Neural progenitor cell (in vitro differentiated cells): ENCODE measurements around the gene XRCC3. TPM values are rescaled to one million over a fixed set of nuclear protein-coding genes. Genes with fewer than 3 reads are reported as not detected.

Experiments used
- DNase-seq: peaks from one replicate; pipeline ENCODE4 v3.0.0-alpha.2; 2016; ENCODE audit warnings: low spot score
- H2AFZ ChIP-seq: fragments of 200-600 bp; sonication (generic); replicated peaks from 2 replicates; pipeline ENCODE4 v1.6.1; 2016; ENCODE audit warnings: antibody characterized with exemption
- H3F3A ChIP-seq: fragments of 200-600 bp; sonication (generic); 2 replicates; pipeline ENCODE4 v1.6.1; 2016; ENCODE audit warnings: antibody characterized with exemption, low read depth
- H3K27ac ChIP-seq: fragments of 200-600 bp; sonication (generic); 2 replicates; pipeline ENCODE4 v1.5.1; 2016; ENCODE audit warnings: mild to moderate bottlenecking
- H3K27me3 ChIP-seq: fragments of 200-600 bp; sonication (generic); 2 replicates; pipeline ENCODE4 v1.6.1; 2016; ENCODE audit warnings: mild to moderate bottlenecking, moderate library complexity
- H3K36me3 ChIP-seq: fragments of 200-600 bp; sonication (generic); 2 replicates; pipeline ENCODE4 v1.5.1; 2016
- H3K4me1 ChIP-seq: fragments of 200-600 bp; sonication (generic); 2 replicates; pipeline ENCODE4 v1.6.1; 2016; ENCODE audit warnings: mixed run types
- H3K4me2 ChIP-seq: fragments of 200-600 bp; sonication (generic); 2 replicates; pipeline ENCODE4 v1.6.1; 2016
- H3K4me3 ChIP-seq: fragments of 200-600 bp; sonication (generic); 2 replicates; pipeline ENCODE4 v1.5.1; 2016
- H3K79me2 ChIP-seq: fragments of 200-600 bp; sonication (generic); 2 replicates; pipeline ENCODE4 v1.6.1; 2016; ENCODE audit warnings: low read depth
- H3K9ac ChIP-seq: fragments of 200-600 bp; sonication (generic); 2 replicates; pipeline ENCODE4 v1.6.1; 2016
- H3K9me3 ChIP-seq: fragments of 200-600 bp; sonication (generic); 2 replicates; pipeline ENCODE4 v1.5.1; 2016; ENCODE audit warnings: low read depth
- H4K20me1 ChIP-seq: fragments of 200-600 bp; sonication (generic); 2 replicates; pipeline ENCODE4 v1.6.1; 2016; ENCODE audit warnings: low read depth
- H3K27ac Mint-ChIP-seq: 3 replicates; pipeline ENCODE4 v1.8.0; 2021; ENCODE audit warnings: mixed read lengths
- H3K27me3 Mint-ChIP-seq: 2 replicates; pipeline ENCODE4 v1.8.0; 2022; ENCODE audit warnings: low read depth, mild to moderate bottlenecking, inconsistent platforms, moderate library complexity, mixed read lengths; ENCODE audit not compliant: insufficient read depth
- H3K36me3 Mint-ChIP-seq: 3 replicates; pipeline ENCODE4 v1.8.0; 2021; ENCODE audit warnings: mixed read lengths
- H3K4me1 Mint-ChIP-seq: 3 replicates; pipeline ENCODE4 v1.8.0; 2021; ENCODE audit warnings: mixed read lengths
- H3K4me3 Mint-ChIP-seq: 3 replicates; pipeline ENCODE4 v1.8.0; 2021; ENCODE audit warnings: mild to moderate bottlenecking, moderate library complexity, mixed read lengths
- H3K9me3 Mint-ChIP-seq: 3 replicates; pipeline ENCODE4 v1.8.0; 2020; ENCODE audit warnings: mixed read lengths
- CTCF ChIP-seq: fragments of 200-600 bp; sonication (generic); IDR thresholded peaks from 2 replicates; pipeline ENCODE4 v1.5.1; 2017; ENCODE audit warnings: antibody characterized with exemption, mild to moderate bottlenecking
- EZH2 ChIP-seq: fragments of 200-600 bp; sonication (generic); IDR thresholded peaks from 2 replicates; pipeline ENCODE4 v1.6.1; 2017; ENCODE audit warnings: antibody characterized with exemption, mild to moderate bottlenecking, moderate library complexity
- EZH2phosphoT487 ChIP-seq: fragments of 200-600 bp; sonication (generic); IDR thresholded peaks from 2 replicates; pipeline ENCODE4 v1.6.1; 2017; ENCODE audit warnings: antibody characterized with exemption
- total RNA-seq: library from RNA; depleted of rRNA; stranded (reverse); fragments of >200 nt; gene quantifications from 2 replicates; pipeline ENCODE4 v1.2.3, GENCODE V29; 2015; ENCODE audit warnings: low replicate concordance

Gene XRCC3
- total RNA-seq, 1 donor from 2014 or later: 59.7 TPM

- peaks cover 66% of the 10 kb centered on the region for H4K20me1 ChIP-seq
- no peaks in the 10 kb centered on the region for H3K36me3 Mint-ChIP-seq
Measured at GRCh38 chr14:103724116-103724515, 8.9 kb upstream of the XRCC3 start.

GRCh38 chr14:103723748-103724081, 8.5 kb upstream of the XRCC3 start:
- no peak overlapping the region for H3K4me3 Mint-ChIP-seq
- no peaks in the 10 kb centered on the region for H3K36me3 Mint-ChIP-seq

More at GRCh38 chr14:103724116-103724515, 8.9 kb upstream of the XRCC3 start:
- Histone ChIP-seq H3K27ac (no peak overlapping the region), H2AFZ (no peak overlapping the region), H3K27me3 (no peaks in the 10 kb centered on the region), H3F3A (no peaks in the 10 kb centered on the region), H3K4me2 (no peak overlapping the region), H3K36me3 (no peaks in the 10 kb centered on the region), H3K4me1 (no peaks in the 10 kb centered on the region), H3K9ac (no peak overlapping the region), H3K79me2 (peaks cover 58% of the 10 kb centered on the region), H3K9me3 (no peaks in the 10 kb centered on the region), H3K4me3 (no peak overlapping the region)
- H3K4me1 Mint-ChIP-seq: peaks cover 11% of the 10 kb centered on the region
- no peaks in the 10 kb centered on the region for H3K9me3 Mint-ChIP-seq
- no peak overlapping the region for H3K4me3 Mint-ChIP-seq
- no peak overlapping the region for H3K27ac Mint-ChIP-seq
- TF ChIP-seq EZH2phosphoT487 (no peak), CTCF (no peak), EZH2 (no peak)
- DNase-seq: no peak
- H3K27me3 Mint-ChIP-seq: peaks cover 3% of the 10 kb centered on the region

GRCh38 chr14:103721334-103722120, 6.3 kb upstream of the XRCC3 start:
- Histone ChIP-seq H3F3A (no peaks in the 10 kb centered on the region), H3K4me1 (peaks cover 10% of the 10 kb centered on the region), H3K27me3 (no peaks in the 10 kb centered on the region), H3K4me2 (no peak overlapping the region), H3K36me3 (no peaks in the 10 kb centered on the region), H3K9me3 (no peaks in the 10 kb centered on the region), H3K4me3 (no peak overlapping the region), H2AFZ (no peak overlapping the region), H3K9ac (no peak overlapping the region), H3K79me2 (peaks cover 84% of the 10 kb centered on the region), H4K20me1 (peaks cover 84% of the 10 kb centered on the region), H3K27ac (no peak overlapping the region)
- Mint-ChIP-seq H3K9me3 (no peaks in the 10 kb centered on the region), H3K4me1 (peaks cover 36% of the 10 kb centered on the region), H3K36me3 (peaks cover 8% of the 10 kb centered on the region), H3K27ac (no peak overlapping the region), H3K27me3 (peaks cover 10% of the 10 kb centered on the region), H3K4me3 (no peak overlapping the region)
- no peak for DNase-seq
- TF ChIP-seq CTCF (no peak), EZH2phosphoT487 (no peak), EZH2 (no peak)

More at GRCh38 chr14:103723748-103724081, 8.5 kb upstream of the XRCC3 start:
- TF ChIP-seq CTCF: no peak
- TF ChIP-seq EZH2phosphoT487: no peak
- no peak for TF ChIP-seq EZH2
- H3K27ac ChIP-seq: no peak overlapping the region
- H3K9ac ChIP-seq: no peak overlapping the region
- H3K9me3 ChIP-seq: no peaks in the 10 kb centered on the region
- H3K27me3 ChIP-seq: no peaks in the 10 kb centered on the region
- H3K36me3 ChIP-seq: no peaks in the 10 kb centered on the region
- peaks cover 62% of the 10 kb centered on the region for H3K79me2 ChIP-seq
- Mint-ChIP-seq H3K27me3 (peaks cover 5% of the 10 kb centered on the region), H3K27ac (no peak overlapping the region), H3K4me1 (peaks cover 14% of the 10 kb centered on the region), H3K9me3 (no peaks in the 10 kb centered on the region)
- no peaks in the 10 kb centered on the region for H3F3A ChIP-seq
- no peaks in the 10 kb centered on the region for H3K4me1 ChIP-seq
- no peak overlapping the region for H3K4me2 ChIP-seq
- H4K20me1 ChIP-seq: peaks cover 70% of the 10 kb centered on the region
- DNase-seq: no peak
- H2AFZ ChIP-seq: no peak overlapping the region
- no peak overlapping the region for H3K4me3 ChIP-seq
